Measurements from ENCODE around the gene ALG6. TPM values are rescaled to one million over a fixed set of nuclear protein-coding genes. Genes with fewer than 3 reads are reported as not detected.

Gene ALG6
- total and polyA plus RNA-seq, 2 donors (not counting 1 experiment from before 2014, with no cell fraction given), result 12.5 to 15.9 TPM

DNA sequence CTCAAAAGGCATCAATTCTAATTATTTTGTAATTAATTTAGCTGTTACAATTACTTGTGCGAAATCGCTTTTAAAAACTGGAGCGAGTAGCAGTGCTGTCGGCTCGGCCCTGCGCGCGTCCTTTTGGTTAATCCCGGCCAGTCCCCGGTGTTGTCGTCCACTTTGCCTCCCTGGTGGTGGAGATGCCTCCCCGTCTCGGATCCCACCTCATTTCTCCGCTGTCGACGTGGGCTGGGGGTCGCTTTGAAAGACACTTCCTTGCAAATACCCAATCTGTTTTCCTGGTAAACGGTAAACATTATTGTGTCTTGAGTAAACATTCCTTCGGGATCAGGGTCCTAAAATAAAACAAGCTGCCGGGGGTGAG, 41.3 kb upstream of the ALG6 start:
- Histone ChIP-seq H3K4me2 (ENCODE audit: extremely low read depth, insufficient read depth, low read length) (no peak overlapping the region), H3K79me2 (ENCODE audit: control insufficient read depth, insufficient read depth, low read length) (no peaks in the 10 kb centered on the region), H3K9ac (ENCODE audit: insufficient read depth, low read length) (no peak overlapping the region), H2AFZ (ENCODE audit: low read length) (no peak overlapping the region), H3K36me3 (ENCODE audit: control insufficient read depth, insufficient read depth, low read length) (no peaks in the 10 kb centered on the region), H3K4me3 (replicated peaks in 1 of 4; ENCODE audit: control extremely low read depth in 1 of 4, insufficient read depth in 1 of 4, low read depth in 3 of 4, low read length in 4 of 4) (no peak overlapping the region), H4K20me1 (ENCODE audit: control insufficient read depth, extremely low read depth, insufficient read depth, low read length) (no peaks in the 10 kb centered on the region), H3K9me3 (ENCODE audit: control insufficient read depth, insufficient read depth, low read depth, low read length) (no peaks in the 10 kb centered on the region), H3K27ac (ENCODE audit: insufficient read depth, low read length) (no peak overlapping the region), H3K4me1 (ENCODE audit: control insufficient read depth, extremely low read depth, insufficient read depth, low read length) (peaks cover 2% of the 10 kb centered on the region), H3K27me3 (ENCODE audit: control insufficient read depth, insufficient read depth, low read length) (peaks cover 95% of the 10 kb centered on the region)
- peak; percentile 83 for TF ChIP-seq EZH2 (IDR thresholded peaks at IDR 0.05; ENCODE audit: low read length, missing control alignments)
- TF ChIP-seq, protein P1, sequence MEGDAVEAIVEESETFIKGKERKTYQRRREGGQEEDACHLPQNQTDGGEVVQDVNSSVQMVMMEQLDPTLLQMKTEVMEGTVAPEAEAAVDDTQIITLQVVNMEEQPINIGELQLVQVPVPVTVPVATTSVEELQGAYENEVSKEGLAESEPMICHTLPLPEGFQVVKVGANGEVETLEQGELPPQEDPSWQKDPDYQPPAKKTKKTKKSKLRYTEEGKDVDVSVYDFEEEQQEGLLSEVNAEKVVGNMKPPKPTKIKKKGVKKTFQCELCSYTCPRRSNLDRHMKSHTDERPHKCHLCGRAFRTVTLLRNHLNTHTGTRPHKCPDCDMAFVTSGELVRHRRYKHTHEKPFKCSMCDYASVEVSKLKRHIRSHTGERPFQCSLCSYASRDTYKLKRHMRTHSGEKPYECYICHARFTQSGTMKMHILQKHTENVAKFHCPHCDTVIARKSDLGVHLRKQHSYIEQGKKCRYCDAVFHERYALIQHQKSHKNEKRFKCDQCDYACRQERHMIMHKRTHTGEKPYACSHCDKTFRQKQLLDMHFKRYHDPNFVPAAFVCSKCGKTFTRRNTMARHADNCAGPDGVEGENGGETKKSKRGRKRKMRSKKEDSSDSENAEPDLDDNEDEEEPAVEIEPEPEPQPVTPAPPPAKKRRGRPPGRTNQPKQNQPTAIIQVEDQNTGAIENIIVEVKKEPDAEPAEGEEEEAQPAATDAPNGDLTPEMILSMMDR (conservative IDR thresholded peaks at IDR 0.05 in 1 of 2, IDR thresholded peaks at IDR 0.05 in 1 of 2; ENCODE audit: low read depth in 1 of 2, low read length in 2 of 2), result no peak
- peak in 1 of 2 donors; percentile 12 for DNase-seq (ENCODE audit: low read depth in 2 of 2)

DNA sequence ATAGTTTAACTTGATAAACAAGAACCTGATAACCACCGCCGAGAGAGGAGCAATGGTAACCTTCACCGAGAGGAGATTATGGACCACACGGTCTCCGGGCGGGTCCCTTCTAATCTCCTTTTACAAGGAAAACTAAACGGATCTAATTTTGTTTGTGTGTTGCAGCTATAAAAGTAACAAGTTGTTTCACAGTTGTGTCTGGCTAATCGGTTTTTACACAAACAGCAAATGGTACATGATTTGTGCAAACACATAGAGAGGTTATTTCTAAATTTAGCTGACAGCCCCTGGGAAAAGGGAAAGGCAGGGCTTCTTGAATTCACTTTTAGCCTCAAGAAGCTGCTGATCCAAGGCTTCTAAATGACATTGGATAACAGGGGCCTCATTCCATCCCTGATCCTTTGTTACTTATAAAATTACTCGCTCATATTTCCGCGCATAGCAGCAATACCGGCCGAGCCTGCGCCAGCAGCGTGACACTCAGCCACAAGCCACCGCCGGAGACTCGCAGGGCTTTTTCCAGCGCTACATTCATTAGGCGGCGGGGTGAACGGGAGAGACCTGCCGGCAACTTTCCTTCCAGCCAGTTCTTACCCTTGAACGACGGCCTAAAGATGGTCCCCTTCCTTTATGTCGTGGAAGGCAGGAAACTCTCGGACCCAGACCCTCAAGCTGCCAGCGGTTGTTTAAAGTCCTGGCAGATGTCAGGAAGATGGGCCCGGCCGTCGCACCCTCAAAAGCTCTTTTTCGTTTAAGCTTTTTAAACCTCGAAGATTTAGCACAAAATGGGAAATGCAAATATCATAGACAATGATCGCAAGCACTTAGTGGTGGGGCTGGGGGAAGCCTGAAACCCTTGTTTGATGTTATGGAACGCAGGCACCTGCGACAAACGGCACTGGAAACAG, 40.7 kb upstream of the ALG6 start:
- H3K36me3 ChIP-seq (ENCODE audit: control insufficient read depth, insufficient read depth, low read length), result no peaks in the 10 kb centered on the region
- no peaks in the 10 kb centered on the region for H4K20me1 ChIP-seq (ENCODE audit: control insufficient read depth, extremely low read depth, insufficient read depth, low read length)
- H3K79me2 ChIP-seq (ENCODE audit: control insufficient read depth, insufficient read depth, low read length), result no peaks in the 10 kb centered on the region
- H3K27ac ChIP-seq (ENCODE audit: insufficient read depth, low read length), result no peak overlapping the region
- H3K9me3 ChIP-seq (ENCODE audit: control insufficient read depth, insufficient read depth, low read depth, low read length), result no peaks in the 10 kb centered on the region
- H3K9ac ChIP-seq (ENCODE audit: insufficient read depth, low read length), result no peak overlapping the region
- H3K4me2 ChIP-seq (ENCODE audit: extremely low read depth, insufficient read depth, low read length), result no peak overlapping the region
- peaks cover 93% of the 10 kb centered on the region for H3K27me3 ChIP-seq (ENCODE audit: control insufficient read depth, insufficient read depth, low read length)
- H2AFZ ChIP-seq (ENCODE audit: low read length), result no peak overlapping the region
- H3K4me3 ChIP-seq (replicated peaks in 1 of 4; ENCODE audit: control extremely low read depth in 1 of 4, insufficient read depth in 1 of 4, low read depth in 3 of 4, low read length in 4 of 4), result no peak overlapping the region
- no peak for TF ChIP-seq EZH2 (IDR thresholded peaks at IDR 0.05; ENCODE audit: low read length, missing control alignments)
- TF ChIP-seq, protein P1 (conservative IDR thresholded peaks at IDR 0.05 in 1 of 2, IDR thresholded peaks at IDR 0.05 in 1 of 2; ENCODE audit: low read depth in 1 of 2, low read length in 2 of 2), result no peak
- H3K4me1 ChIP-seq (ENCODE audit: control insufficient read depth, extremely low read depth, insufficient read depth, low read length), result peaks cover 2% of the 10 kb centered on the region
- DNase-seq (ENCODE audit: low read depth in 2 of 2), result peak in 1 of 2 donors; percentile 38

DNA sequence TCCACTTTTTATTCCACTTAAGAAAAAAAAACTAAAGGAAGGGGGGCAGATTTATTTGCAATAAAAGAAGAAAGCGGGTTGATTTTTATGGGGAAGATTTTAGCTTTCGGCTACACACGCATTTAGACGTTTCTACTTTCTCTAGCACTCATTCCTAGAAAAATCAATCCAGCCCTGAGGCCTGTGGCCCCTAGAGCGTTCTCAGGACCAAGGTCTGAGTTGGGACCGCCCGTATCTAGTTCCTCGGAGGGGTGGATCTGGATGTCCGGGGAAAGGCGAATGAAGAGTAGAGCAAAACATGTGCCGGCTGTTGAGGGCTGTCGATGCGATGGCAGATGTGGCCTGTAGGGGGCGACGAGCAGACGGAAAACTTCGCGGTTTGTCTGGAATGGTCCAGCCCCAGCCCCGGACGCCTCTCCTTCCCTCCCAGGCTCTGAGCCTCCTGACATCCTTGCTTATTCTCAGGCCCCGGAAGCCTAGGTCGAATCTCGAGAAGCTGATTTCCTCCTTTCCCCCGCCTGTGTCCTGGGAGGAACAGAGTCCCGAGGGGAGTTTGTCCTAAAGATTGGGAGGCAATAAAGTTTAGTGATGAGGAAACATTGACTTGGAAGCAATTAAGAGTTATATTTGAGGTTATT, 39.9 kb upstream of the ALG6 start:
- Histone ChIP-seq H3K27me3 (ENCODE audit: control insufficient read depth, insufficient read depth, low read length) (peaks cover 89% of the 10 kb centered on the region), H3K79me2 (ENCODE audit: control insufficient read depth, insufficient read depth, low read length) (no peaks in the 10 kb centered on the region), H3K36me3 (ENCODE audit: control insufficient read depth, insufficient read depth, low read length) (no peaks in the 10 kb centered on the region), H3K9ac (ENCODE audit: insufficient read depth, low read length) (no peak overlapping the region), H3K27ac (ENCODE audit: insufficient read depth, low read length) (no peak overlapping the region), H3K9me3 (ENCODE audit: control insufficient read depth, insufficient read depth, low read depth, low read length) (no peaks in the 10 kb centered on the region), H3K4me1 (ENCODE audit: control insufficient read depth, extremely low read depth, insufficient read depth, low read length) (peaks cover 2% of the 10 kb centered on the region), H2AFZ (ENCODE audit: low read length) (no peak overlapping the region), H4K20me1 (ENCODE audit: control insufficient read depth, extremely low read depth, insufficient read depth, low read length) (no peaks in the 10 kb centered on the region), H3K4me2 (ENCODE audit: extremely low read depth, insufficient read depth, low read length) (peak overlapping the region; percentile 54), H3K4me3 (replicated peaks in 1 of 4; ENCODE audit: control extremely low read depth in 1 of 4, insufficient read depth in 1 of 4, low read depth in 3 of 4, low read length in 4 of 4) (no peak overlapping the region)
- DNase-seq (ENCODE audit: low read depth in 2 of 2), result peak; percentile 30 to 75
- TF ChIP-seq EZH2 (IDR thresholded peaks at IDR 0.05; ENCODE audit: low read length, missing control alignments), result no peak
- TF ChIP-seq, protein P1 (conservative IDR thresholded peaks at IDR 0.05 in 1 of 2, IDR thresholded peaks at IDR 0.05 in 1 of 2; ENCODE audit: low read depth in 1 of 2, low read length in 2 of 2), result peak; percentile 62 to 90
